Panc1 (cell line): Measurements from ENCODE around the gene FLT1. TPM values are rescaled to one million over a fixed set of nuclear protein-coding genes. Genes with fewer than 3 reads are reported as not detected.

Experiments
- ATAC-seq: fragments of 200-7000 bp; cut with Tn5 transposase; 2 replicates; pipeline ENCODE4 v1.9.1; 2020; ENCODE audit warnings: mild to moderate bottlenecking, moderate library complexity
- BruUV-seq: library from RNA; stranded (reverse); fragments of 400-500 nt; replicated peaks from 2 replicates; lab custom pipeline; 2021; lab: Mats Ljungman, UMichigan
- CTCF ChIA-PET: fragments of 300-600 bp; sonication (Branson Sonifier 250); formaldehyde crosslinking; loops from one replicate; lab custom pipeline; 2022; ENCODE audit warnings: antibody characterized with exemption; lab: Charles Lee
- POLR2A ChIA-PET: fragments of 300-600 bp; sonication (Branson Sonifier 250); formaldehyde crosslinking; loops from one replicate; lab custom pipeline; 2022; ENCODE audit warnings: antibody characterized with exemption; lab: Charles Lee
- DNase-seq: peaks from one replicate; pipeline ENCODE4 v3.0.0-alpha.2; 2010; ENCODE audit warnings: low read depth, low spot score
- H3K27ac ChIP-seq: 2 replicates; pipeline ENCODE4 v1.5.1; 2011; ENCODE audit warnings: mild to moderate bottlenecking, low read length, inconsistent platforms
- H3K27me3 ChIP-seq: fragments of 200-500 bp; sonication (Bioruptor generic); 2 replicates; pipeline ENCODE4 v1.6.0; 2014; ENCODE audit warnings: low read length, inconsistent platforms; ENCODE audit not compliant: control insufficient read depth, insufficient read depth
- H3K36me3 ChIP-seq: fragments of 200-500 bp; sonication (Bioruptor generic); 2 replicates; pipeline ENCODE4 v1.5.1; 2014; ENCODE audit warnings: inconsistent platforms, mild to moderate bottlenecking, low read length, moderate library complexity; ENCODE audit not compliant: control insufficient read depth, insufficient read depth
- H3K4me1 ChIP-seq: 2 replicates; pipeline ENCODE4 v1.5.1; 2011; ENCODE audit warnings: inconsistent platforms, mild to moderate bottlenecking, low read length, moderate library complexity; ENCODE audit not compliant: control insufficient read depth, insufficient read depth
- H3K4me3 ChIP-seq, 2 experiments: 2 replicates each; pipeline ENCODE4 v1.5.1; 2011 to 2012; ENCODE audit warnings: low read depth in 2 of 2, low read length in 2 of 2, mild to moderate bottlenecking in 2 of 2, inconsistent platforms in 1 of 2, moderate library complexity in 1 of 2
- H3K9me3 ChIP-seq: fragments of 200-500 bp; sonication (Bioruptor generic); 2 replicates; pipeline ENCODE4 v1.5.1; 2014; ENCODE audit warnings: low read depth, mild to moderate bottlenecking, inconsistent platforms, low read length, moderate library complexity; ENCODE audit not compliant: control insufficient read depth, insufficient read depth
- CTCF ChIP-seq: fragments of 450-650 bp; IDR thresholded peaks from 2 replicates; pipeline ENCODE4 v1.5.1; 2017; ENCODE audit warnings: mild to moderate bottlenecking
- POLR2AphosphoS5 ChIP-seq: IDR thresholded peaks from 2 replicates; pipeline ENCODE4 v1.6.1; 2012; ENCODE audit warnings: mild to moderate bottlenecking, low read depth, low read length, moderate library complexity
- REST ChIP-seq, 2 experiments: IDR thresholded peaks; 2 replicates each; pipeline ENCODE4 v1.6.1; 2011 to 2012; ENCODE audit warnings: low read depth in 2 of 2, control low read depth in 1 of 2, low read length in 1 of 2, mild to moderate bottlenecking in 1 of 2, moderate library complexity in 1 of 2; ENCODE audit not compliant: insufficient read depth in 1 of 2
- SIN3A ChIP-seq: IDR thresholded peaks from 2 replicates; pipeline ENCODE4 v1.6.1; 2012; ENCODE audit warnings: low read depth, mild to moderate bottlenecking, low read length, moderate library complexity, borderline replicate concordance; ENCODE audit not compliant: insufficient read depth
- TCF7L2 ChIP-seq: IDR thresholded peaks from 2 replicates; pipeline ENCODE4 v1.6.1; 2011; ENCODE audit warnings: mild to moderate bottlenecking, low read depth, low read length, inconsistent platforms
- in situ Hi-C: cut with HindIII; loops from 2 replicates; pipeline ENCODE4 v1.10.0; 2016; ENCODE audit warnings: low sequenced_read_pairs, low pct_unique_long_range_greater_than_20kb
- intact Hi-C: fragments of 100-400 bp; cut with micrococcal nuclease; formaldehyde crosslinking; loops from one replicate; pipeline ENCODE4 v1.10.0; 2022; ENCODE audit not compliant: unreplicated experiment
- total RNA-seq: library from RNA; stranded (reverse); gene quantifications from one replicate; pipeline ENCODE4 v1.2.1, GENCODE V29; 2021; ENCODE audit not compliant: unreplicated experiment

FLT1 gene
- total RNA-seq, 1 experiment from 2014 or later, result 0.15 TPM

GRCh38 chr13:28355822-28356371 lies 139.0 kb downstream of the FLT1 start:
- Histone ChIP-seq H3K4me1 (no peaks in the 10 kb centered on the region), H3K27ac (no peak overlapping the region), H3K36me3 (no peaks in the 10 kb centered on the region), H3K27me3 (no peaks in the 10 kb centered on the region), H3K9me3 (no peaks in the 10 kb centered on the region), H3K4me3 (no peak overlapping the region)
- intact Hi-C loops (no loop called here), in situ Hi-C loops (no loop called here)
- POLR2A ChIA-PET, result no interaction called here
- TF ChIP-seq CTCF, result no peak
- TF ChIP-seq TCF7L2, result no peak
- no peak for TF ChIP-seq REST (IDR thresholded peaks at IDR 0.05; ENCODE audit: insufficient read depth in 1 of 2, low read depth in 2 of 2, low read length in 1 of 2)
- TF ChIP-seq POLR2AphosphoS5, result no peak
- no peak for TF ChIP-seq SIN3A
- CTCF ChIA-PET, result no interaction called here
- BruUV-seq, result no TSS peak
- ATAC-seq (no peak), DNase-seq (no peak)

- Histone ChIP-seq H3K36me3 (no peaks in the 10 kb centered on the region), H3K27ac (no peak overlapping the region), H3K27me3 (no peaks in the 10 kb centered on the region), H3K4me3 (no peak overlapping the region), H3K9me3 (no peaks in the 10 kb centered on the region), H3K4me1 (no peaks in the 10 kb centered on the region)
- ChIA-PET POLR2A (no interaction called here), CTCF (no interaction called here)
- DNase-seq (no peak), ATAC-seq (no peak)
- BruUV-seq, result no TSS peak
- intact Hi-C loops, result no loop called here
- TF ChIP-seq SIN3A (no peak), TCF7L2 (no peak)
- in situ Hi-C loops, result no loop called here
These were observed 139.7 kb downstream of the FLT1 start for GRCh38 chr13:28355046-28355821.

GRCh38 chr13:28353679-28354078 lies 141.2 kb downstream of the FLT1 start:
- no peaks in the 10 kb centered on the region for H3K36me3 ChIP-seq
- H3K27me3 ChIP-seq, result no peaks in the 10 kb centered on the region
- DNase-seq (no peak), ATAC-seq (no peak)
- no peak for TF ChIP-seq CTCF
- TF ChIP-seq TCF7L2, result no peak
- TF ChIP-seq REST (IDR thresholded peaks at IDR 0.05; ENCODE audit: insufficient read depth in 1 of 2, low read depth in 2 of 2, low read length in 1 of 2), result no peak
- no peak for TF ChIP-seq POLR2AphosphoS5
- TF ChIP-seq SIN3A, result no peak
- H3K9me3 ChIP-seq, result no peaks in the 10 kb centered on the region
- no TSS peak for BruUV-seq
- POLR2A ChIA-PET, result no interaction called here
- intact Hi-C loops, result no loop called here
- CTCF ChIA-PET, result no interaction called here
- H3K27ac ChIP-seq, result no peak overlapping the region
- in situ Hi-C loops, result no loop called here
- H3K4me1 ChIP-seq, result no peaks in the 10 kb centered on the region
- no peak overlapping the region for H3K4me3 ChIP-seq
